ENCODE data around the gene KCNMA1.

KCNMA1 gene

GRCh38 chr10:77210645-77211044, 427.0 kb downstream of the KCNMA1 start:
- in situ Hi-C loops (cut with MboI; ENCODE audit: low pct_unique_long_range_greater_than_20kb, low sequenced_read_pairs), result no loop called here
- no peak for DNase-seq

DNA sequence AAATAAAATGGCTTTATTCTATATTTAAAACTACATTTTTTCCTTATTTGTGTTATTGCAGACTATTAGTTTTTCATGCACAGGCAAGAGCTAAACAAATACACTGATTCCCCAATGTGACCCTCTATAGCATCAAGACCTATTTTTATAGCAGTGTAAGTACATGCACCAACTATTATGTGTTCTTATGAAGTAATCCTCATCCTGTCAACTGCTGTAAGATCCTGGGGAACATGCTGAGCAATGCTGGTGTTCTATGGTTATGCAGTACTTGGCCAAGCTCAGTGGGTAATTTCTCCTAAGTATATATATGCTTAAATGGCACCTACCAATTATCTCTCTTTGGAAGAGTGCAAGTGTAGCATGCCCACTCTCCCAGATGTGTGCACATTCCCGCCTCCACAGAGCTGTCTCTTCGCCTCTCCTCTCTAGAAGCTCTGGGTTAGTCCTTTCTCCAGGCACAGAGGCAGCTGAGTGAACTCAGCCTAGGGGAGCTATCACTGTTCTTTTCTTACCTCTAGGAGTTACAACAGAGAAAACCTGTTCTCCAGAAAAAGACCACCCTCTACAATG, 428.8 kb downstream of the KCNMA1 start:
- in situ Hi-C loops (cut with MboI; ENCODE audit: low pct_unique_long_range_greater_than_20kb, low sequenced_read_pairs), result no loop called here
- no peak for DNase-seq

DNA sequence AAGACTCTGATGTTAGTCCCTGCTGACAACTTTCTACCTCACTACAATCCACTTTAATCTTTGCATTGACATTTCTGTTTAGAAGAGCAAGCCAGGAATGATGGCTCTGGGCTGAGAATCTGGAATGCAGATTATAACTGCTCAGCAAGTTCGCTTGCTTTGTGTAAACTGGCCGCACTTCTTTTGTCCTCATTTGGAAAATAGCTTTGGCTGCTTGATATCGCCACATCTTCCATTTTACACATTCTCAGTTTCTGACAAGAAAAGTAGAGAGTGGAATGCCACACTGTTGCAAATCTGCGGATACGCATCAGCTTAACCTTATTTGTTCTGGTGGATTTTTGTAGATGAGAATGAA, 429.8 kb downstream of the KCNMA1 start:
- DNase-seq, result no peak
- in situ Hi-C loops (cut with MboI; ENCODE audit: low pct_unique_long_range_greater_than_20kb, low sequenced_read_pairs), result no loop called here

- no peak for DNase-seq
- in situ Hi-C loops (cut with MboI; ENCODE audit: low pct_unique_long_range_greater_than_20kb, low sequenced_read_pairs), result no loop called here
Observed at GRCh38 chr10:77207182-77207827, 430.3 kb downstream of the KCNMA1 start.

- no peak for DNase-seq
- in situ Hi-C loops (cut with MboI; ENCODE audit: low pct_unique_long_range_greater_than_20kb, low sequenced_read_pairs), result no loop called here
Observed at GRCh38 chr10:77205135-77205534, 432.5 kb downstream of the KCNMA1 start.

DNA sequence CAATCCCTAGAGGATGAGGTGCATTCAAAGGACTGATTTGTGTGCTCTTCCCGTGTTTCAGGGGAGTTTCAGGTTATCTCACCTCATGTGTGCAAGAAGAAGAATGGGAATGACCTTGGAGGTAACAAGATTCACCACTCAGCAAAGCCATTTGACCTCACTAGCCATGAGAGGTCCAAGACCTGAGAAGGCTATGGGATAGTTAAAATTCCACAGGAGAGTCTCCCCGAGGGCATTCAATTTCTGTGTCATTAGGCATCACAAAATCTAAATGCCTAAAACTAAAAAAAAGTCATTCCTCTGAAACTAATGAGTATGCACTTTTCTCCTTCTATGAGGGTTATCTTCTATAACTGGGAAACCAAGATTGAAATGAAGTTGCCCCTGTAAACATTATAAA, 433.4 kb downstream of the KCNMA1 start:
- in situ Hi-C loops (cut with MboI; ENCODE audit: low pct_unique_long_range_greater_than_20kb, low sequenced_read_pairs), result no loop called here
- DNase-seq, result no peak

GRCh38 chr10:77202857-77203256, 434.8 kb downstream of the KCNMA1 start:
- no peak for DNase-seq
- in situ Hi-C loops (cut with MboI; ENCODE audit: low pct_unique_long_range_greater_than_20kb, low sequenced_read_pairs), result no loop called here

DNA sequence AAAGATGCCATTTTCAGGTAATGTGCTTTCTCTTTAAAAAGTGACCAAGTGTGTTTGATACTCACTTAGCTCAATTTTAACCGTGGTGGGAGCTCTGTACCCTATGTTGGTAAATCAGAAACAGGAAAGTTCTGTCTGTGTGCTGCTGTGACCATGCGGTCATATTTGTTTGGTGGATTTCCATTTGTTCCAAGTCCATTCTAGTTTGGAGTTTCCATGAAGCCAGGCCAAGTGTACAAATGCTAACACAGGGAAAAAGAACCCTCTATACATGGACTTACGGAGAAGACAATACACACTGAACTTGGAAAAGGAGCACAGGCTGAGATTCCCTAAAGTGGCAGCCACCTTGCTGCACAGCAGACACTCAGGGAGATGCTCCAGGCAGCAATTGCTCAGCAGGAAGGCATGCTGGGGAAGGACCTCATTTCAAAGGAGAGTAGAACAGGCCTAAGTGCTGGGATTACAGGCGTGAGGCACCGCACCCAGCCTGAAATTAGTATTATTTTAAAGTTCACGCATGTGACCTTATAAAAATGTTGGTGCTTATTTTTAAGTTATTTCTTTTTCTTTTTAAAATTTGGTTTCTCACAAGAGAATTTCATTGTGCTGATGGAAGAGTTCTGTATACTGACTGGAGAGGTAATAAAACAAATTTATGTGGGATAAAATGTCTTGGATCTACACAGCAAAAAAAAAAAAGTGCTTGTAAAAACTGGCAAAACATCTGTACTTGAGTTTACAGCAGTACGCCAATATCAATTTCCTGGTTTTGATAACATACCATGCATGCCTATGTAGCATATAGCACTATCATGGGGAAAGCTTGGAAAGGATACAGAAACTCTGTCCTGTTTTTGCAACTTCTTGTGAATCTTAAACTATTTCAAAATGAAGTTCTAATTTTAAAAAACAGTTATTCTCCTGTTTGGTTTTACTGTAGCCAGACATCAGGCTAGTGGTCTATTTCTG, 436.2 kb downstream of the KCNMA1 start:
- DNase-seq, result no peak
- in situ Hi-C loops (cut with MboI; ENCODE audit: low pct_unique_long_range_greater_than_20kb, low sequenced_read_pairs), result no loop called here

DNA sequence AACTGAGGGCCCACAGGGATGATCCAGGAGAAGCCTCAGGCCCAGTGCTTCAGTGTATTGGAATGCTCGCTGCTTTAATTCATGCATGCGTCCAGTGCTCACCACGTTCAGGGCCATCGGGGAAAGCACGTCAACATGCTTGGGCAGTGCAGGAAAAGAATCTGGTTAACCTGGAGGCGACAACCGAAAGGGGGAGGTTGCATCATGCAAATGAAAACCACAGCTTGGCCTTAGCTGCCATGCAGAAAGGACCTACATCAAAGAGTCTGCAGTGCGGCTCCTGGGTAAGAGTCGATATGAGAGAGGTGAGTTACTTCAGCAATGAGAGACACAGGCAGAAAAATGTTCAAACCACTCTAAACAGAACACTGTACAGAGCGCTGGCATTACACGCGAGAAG, 440.1 kb downstream of the KCNMA1 start:
- in situ Hi-C loops (cut with MboI; ENCODE audit: low pct_unique_long_range_greater_than_20kb, low sequenced_read_pairs), result no loop called here
- DNase-seq, result no peak

DNA sequence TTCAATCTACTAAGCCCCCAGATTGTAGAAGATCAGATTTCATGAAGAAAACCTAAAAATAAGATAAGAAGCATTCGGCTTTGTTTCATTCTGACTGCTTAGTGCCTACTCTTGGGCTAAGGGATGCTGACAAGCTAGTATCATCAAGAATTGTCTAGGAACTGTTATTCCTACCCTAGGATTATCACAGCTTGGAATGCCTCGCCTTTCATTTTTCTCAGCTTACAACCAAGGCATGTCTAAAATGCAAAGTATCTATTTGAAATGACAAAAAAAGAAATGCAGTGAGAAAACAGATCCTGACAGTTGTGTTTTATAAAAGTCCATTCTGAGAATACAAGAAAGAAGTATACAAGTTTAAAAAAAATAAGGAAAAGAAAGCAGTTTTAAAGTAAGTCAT, 441.0 kb downstream of the KCNMA1 start:
- no peak for DNase-seq
- in situ Hi-C loops (cut with MboI; ENCODE audit: low pct_unique_long_range_greater_than_20kb, low sequenced_read_pairs), result no loop called here

GRCh38 chr10:77195101-77195500, 442.5 kb downstream of the KCNMA1 start:
- in situ Hi-C loops (cut with MboI; ENCODE audit: low pct_unique_long_range_greater_than_20kb, low sequenced_read_pairs), result no loop called here
- no peak for DNase-seq

GRCh38 chr10:77193001-77193400, 444.6 kb downstream of the KCNMA1 start:
- in situ Hi-C loops (cut with MboI; ENCODE audit: low pct_unique_long_range_greater_than_20kb, low sequenced_read_pairs), result no loop called here

GRCh38 chr10:77192402-77192801, 445.2 kb downstream of the KCNMA1 start:
- no peak for DNase-seq
- in situ Hi-C loops (cut with MboI; ENCODE audit: low pct_unique_long_range_greater_than_20kb, low sequenced_read_pairs), result no loop called here

More at GRCh38 chr10:77193001-77193400, 444.6 kb downstream of the KCNMA1 start:
- no peak for DNase-seq

DNA sequence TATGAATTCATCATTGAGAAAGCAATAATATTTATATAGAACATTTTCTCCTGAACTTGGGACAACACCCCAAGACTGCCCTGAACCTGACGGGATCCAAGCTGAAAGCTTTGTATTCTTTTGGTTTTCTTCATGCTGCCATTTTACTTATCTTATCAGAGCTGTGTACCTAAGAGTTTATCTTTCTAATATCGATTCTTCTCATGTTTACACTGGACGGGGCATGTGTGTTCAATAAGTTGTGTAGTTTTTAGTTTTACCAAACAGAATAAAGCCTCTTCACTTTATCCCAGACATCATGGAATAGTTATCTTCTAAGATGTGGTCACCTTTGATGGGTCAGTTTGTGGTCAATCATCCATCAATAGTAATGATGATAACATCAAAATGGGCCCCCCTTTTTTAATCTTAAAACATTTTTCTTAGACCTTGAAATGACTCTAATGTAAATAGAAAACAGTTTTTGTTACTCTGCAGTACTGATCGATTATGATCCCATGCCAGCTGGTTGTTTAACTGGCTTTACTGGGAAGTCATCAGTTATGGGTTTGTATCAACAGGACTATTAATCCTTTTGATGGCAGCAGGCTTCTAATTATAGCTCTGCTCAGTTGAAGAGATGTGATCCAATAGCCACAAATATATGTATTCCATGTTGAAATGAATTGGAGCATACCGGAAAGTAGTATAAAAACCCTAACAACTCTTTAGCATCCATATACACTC, 446.1 kb downstream of the KCNMA1 start:
- in situ Hi-C loops (cut with MboI; ENCODE audit: low pct_unique_long_range_greater_than_20kb, low sequenced_read_pairs), result no loop called here
- no peak for DNase-seq

- in situ Hi-C loops (cut with MboI; ENCODE audit: low pct_unique_long_range_greater_than_20kb, low sequenced_read_pairs), result no loop called here
- no peak for DNase-seq
Observed at GRCh38 chr10:77190291-77190690, 447.3 kb downstream of the KCNMA1 start.

- no peak for DNase-seq
- in situ Hi-C loops (cut with MboI; ENCODE audit: low pct_unique_long_range_greater_than_20kb, low sequenced_read_pairs), result no loop called here
Observed at GRCh38 chr10:77189520-77189919, 448.1 kb downstream of the KCNMA1 start.

- in situ Hi-C loops (cut with MboI; ENCODE audit: low pct_unique_long_range_greater_than_20kb, low sequenced_read_pairs), result no loop called here
- no peak for DNase-seq
Observed at GRCh38 chr10:77189075-77189474, 448.5 kb downstream of the KCNMA1 start.

- in situ Hi-C loops (cut with MboI; ENCODE audit: low pct_unique_long_range_greater_than_20kb, low sequenced_read_pairs), result no loop called here
- no peak for DNase-seq
Observed at GRCh38 chr10:77188521-77188920, 449.1 kb downstream of the KCNMA1 start.

DNA sequence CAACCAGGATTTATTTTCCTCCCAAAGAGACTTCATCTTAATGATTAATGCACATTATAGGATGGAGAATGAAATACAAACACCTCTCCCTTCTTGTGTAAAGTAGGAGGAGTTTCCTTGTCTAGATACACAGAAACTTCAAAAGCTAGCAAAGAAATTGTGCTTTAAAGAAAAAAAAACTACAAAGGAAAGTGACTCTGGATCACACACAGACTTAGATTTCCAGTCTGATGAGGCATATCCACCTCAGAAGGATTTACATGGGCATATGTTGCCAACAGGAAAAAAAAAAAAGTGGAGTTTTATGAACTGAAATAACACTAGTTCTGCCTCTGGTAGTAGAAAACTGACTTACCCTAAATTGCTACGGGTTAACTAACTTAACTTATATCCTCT, 449.6 kb downstream of the KCNMA1 start:
- DNase-seq, result no peak
- in situ Hi-C loops (cut with MboI; ENCODE audit: low pct_unique_long_range_greater_than_20kb, low sequenced_read_pairs), result no loop called here
